H9 (cell line): Measurements from ENCODE around the gene PHF20. TPM values are rescaled to one million over a fixed set of nuclear protein-coding genes. Genes with fewer than 3 reads are reported as not detected.
"Not testable (repeated sequence)": the region's sequence is repeated elsewhere in the genome, so short reads cannot be mapped to it uniquely, and the experiment has no call there.

Experiments used
- DNase-seq: peaks from one replicate; pipeline ENCODE4 v3.0.0-alpha.2; 2017
- H2AFZ ChIP-seq: one replicate; pipeline ENCODE4 v1.6.1; 2013; ENCODE audit warnings: mild to moderate bottlenecking, low read length, control low read depth, moderate library complexity
- H2AK5ac ChIP-seq: 2 replicates; pipeline ENCODE4 v1.6.1; 2013; ENCODE audit warnings: low read length, control low read depth, mixed read lengths; ENCODE audit not compliant: insufficient read length
- H2BK120ac ChIP-seq: one replicate; pipeline ENCODE4 v1.6.1; 2013; ENCODE audit warnings: low read depth, mild to moderate bottlenecking, low read length, control low read depth, inconsistent platforms; ENCODE audit not compliant: poor library complexity, severe bottlenecking
- H2BK12ac ChIP-seq: 2 replicates; pipeline ENCODE4 v1.6.1; 2013; ENCODE audit warnings: low read length, control low read depth, mixed read lengths, low read depth; ENCODE audit not compliant: insufficient read length
- H2BK15ac ChIP-seq: 2 replicates; pipeline ENCODE4 v1.6.1; 2013; ENCODE audit warnings: low read depth, low read length, control low read depth
- H2BK20ac ChIP-seq: one replicate; pipeline ENCODE4 v1.6.1; 2013; ENCODE audit warnings: low read depth, mild to moderate bottlenecking, low read length, control low read depth, inconsistent platforms; ENCODE audit not compliant: poor library complexity, severe bottlenecking
- H2BK5ac ChIP-seq: 2 replicates; pipeline ENCODE4 v1.6.1; 2013; ENCODE audit warnings: low read length, control low read depth, mixed read lengths; ENCODE audit not compliant: insufficient read length
- H3K14ac ChIP-seq: 2 replicates; pipeline ENCODE4 v1.6.1; 2013; ENCODE audit warnings: low read length, control low read depth; ENCODE audit not compliant: insufficient read depth
- H3K18ac ChIP-seq: 2 replicates; pipeline ENCODE4 v1.6.1; 2013; ENCODE audit warnings: low read depth, mild to moderate bottlenecking, mixed read lengths, low read length, control low read depth; ENCODE audit not compliant: insufficient read length
- H3K23ac ChIP-seq: 2 replicates; pipeline ENCODE4 v1.6.1; 2013; ENCODE audit warnings: low read length, control low read depth, mixed read lengths, low read depth; ENCODE audit not compliant: insufficient read length
- H3K23me2 ChIP-seq: 2 replicates; pipeline ENCODE4 v1.6.1; 2013; ENCODE audit warnings: low read depth, mild to moderate bottlenecking, mixed read lengths, low read length, control low read depth; ENCODE audit not compliant: insufficient read length, poor library complexity, severe bottlenecking
- H3K27ac ChIP-seq: 2 replicates; pipeline ENCODE4 v1.5.1; 2013; ENCODE audit warnings: low read length, control low read depth, mixed read lengths, low read depth; ENCODE audit not compliant: insufficient read length
- H3K27me3 ChIP-seq: 2 replicates; pipeline ENCODE4 v1.6.1; 2013; ENCODE audit warnings: low read length, control low read depth, inconsistent platforms; ENCODE audit not compliant: insufficient read depth
- H3K4ac ChIP-seq: 2 replicates; pipeline ENCODE4 v1.6.1; 2013; ENCODE audit warnings: low read depth, mild to moderate bottlenecking, control low read depth, inconsistent platforms, low read length, moderate library complexity
- H3K4me1 ChIP-seq: 2 replicates; pipeline ENCODE4 v1.6.1; 2013; ENCODE audit warnings: low read length, control low read depth, inconsistent platforms; ENCODE audit not compliant: insufficient read depth
- H3K4me2 ChIP-seq: 2 replicates; pipeline ENCODE4 v1.6.1; 2013; ENCODE audit warnings: low read length, control low read depth, mixed read lengths; ENCODE audit not compliant: insufficient read length, insufficient read depth
- H3K56ac ChIP-seq: 2 replicates; pipeline ENCODE4 v1.6.1; 2013; ENCODE audit warnings: low read depth, mild to moderate bottlenecking, mixed read lengths, low read length, control low read depth; ENCODE audit not compliant: insufficient read length
- H3K79me1 ChIP-seq: 2 replicates; pipeline ENCODE4 v1.6.1; 2013; ENCODE audit warnings: low read depth, mild to moderate bottlenecking, moderate library complexity, low read length, control low read depth, inconsistent platforms; ENCODE audit not compliant: insufficient read depth, poor library complexity, severe bottlenecking
- H3K79me2 ChIP-seq: 2 replicates; pipeline ENCODE4 v1.6.1; 2013; ENCODE audit warnings: low read length, control low read depth, inconsistent platforms; ENCODE audit not compliant: insufficient read depth
- H3K9ac ChIP-seq: 2 replicates; pipeline ENCODE4 v1.6.1; 2013; ENCODE audit warnings: low read length, control low read depth, mixed read lengths; ENCODE audit not compliant: insufficient read length; ENCODE audit errors: extremely low read depth
- H3K9me3 ChIP-seq: one replicate; pipeline ENCODE4 v1.6.1; 2013; ENCODE audit warnings: low read depth, low read length, inconsistent platforms; ENCODE audit not compliant: control insufficient read depth
- H3T11ph ChIP-seq: one replicate; pipeline ENCODE4 v1.6.1; 2013; ENCODE audit warnings: mild to moderate bottlenecking, low read length, control low read depth, inconsistent platforms
- H4K20me1 ChIP-seq: one replicate; pipeline ENCODE4 v1.6.1; 2013; ENCODE audit not compliant: control insufficient read depth, insufficient read length, insufficient read depth
- H4K5ac ChIP-seq: 2 replicates; pipeline ENCODE4 v1.6.1; 2013; ENCODE audit warnings: low read depth, mild to moderate bottlenecking, mixed read lengths, low read length, control low read depth; ENCODE audit not compliant: insufficient read length
- H4K8ac ChIP-seq: replicated peaks from 2 replicates; pipeline ENCODE4 v1.6.1; 2013; ENCODE audit warnings: low read length, control low read depth, mixed read lengths, low read depth; ENCODE audit not compliant: insufficient read length
- H4K91ac ChIP-seq: 2 replicates; pipeline ENCODE4 v1.6.1; 2013; ENCODE audit warnings: low read depth, mild to moderate bottlenecking, moderate library complexity, mixed read lengths, low read length, control low read depth; ENCODE audit not compliant: insufficient read length
- H3K27ac Mint-ChIP-seq, 3 experiments: 2 replicates in 2 of 3; 3 replicates in 1 of 3; pipeline ENCODE4 v1.8.0; 2020 to 2021; ENCODE audit warnings: mixed read lengths in 3 of 3, mild to moderate bottlenecking in 1 of 3, moderate library complexity in 1 of 3
- H3K27me3 Mint-ChIP-seq: 2 replicates; pipeline ENCODE4 v1.8.0; 2021; ENCODE audit warnings: low read depth, mild to moderate bottlenecking, moderate library complexity, mixed read lengths
- H3K36me3 Mint-ChIP-seq, 3 experiments: 2 replicates in 2 of 3; 3 replicates in 1 of 3; pipeline ENCODE4 v1.8.0; 2020 to 2021; ENCODE audit warnings: low read depth in 3 of 3, mixed read lengths in 3 of 3; ENCODE audit not compliant: insufficient read depth in 1 of 3
- H3K4me1 Mint-ChIP-seq, 2 experiments: 2 replicates each; pipeline ENCODE4 v1.8.0; 2020; ENCODE audit warnings: mixed read lengths in 2 of 2
- H3K4me3 Mint-ChIP-seq, 2 experiments: 2 replicates in 1 of 2; 3 replicates in 1 of 2; pipeline ENCODE4 v1.8.0; 2020 to 2021; ENCODE audit warnings: mild to moderate bottlenecking in 2 of 2, mixed read lengths in 2 of 2, moderate library complexity in 1 of 2
- H3K9me3 Mint-ChIP-seq, 2 experiments: 2 replicates in 1 of 2; 3 replicates in 1 of 2; pipeline ENCODE4 v1.8.0; 2020; ENCODE audit warnings: mild to moderate bottlenecking in 2 of 2, mixed read lengths in 2 of 2, moderate library complexity in 1 of 2
- WGBS: extraction: QIAGEN DNeasy Blood & Tissue Kit; methylation state at CpG from one replicate; pipeline ENCODE4 v1.1.7; 2013; ENCODE audit warnings: missing lambda C conversion rate, low lambda C conversion rate, mixed read lengths; ENCODE audit not compliant: insufficient read length; ENCODE audit errors: extremely low coverage; 5-methylcytosine and 5-hydroxymethylcytosine counted together
- total RNA-seq: library from RNA; stranded (reverse); gene quantifications from 2 replicates; pipeline ENCODE4 v1.2.1, GENCODE V29; 2021

PHF20 gene
- total RNA-seq, 1 experiment from 2014 or later, result 50.3 TPM

DNA sequence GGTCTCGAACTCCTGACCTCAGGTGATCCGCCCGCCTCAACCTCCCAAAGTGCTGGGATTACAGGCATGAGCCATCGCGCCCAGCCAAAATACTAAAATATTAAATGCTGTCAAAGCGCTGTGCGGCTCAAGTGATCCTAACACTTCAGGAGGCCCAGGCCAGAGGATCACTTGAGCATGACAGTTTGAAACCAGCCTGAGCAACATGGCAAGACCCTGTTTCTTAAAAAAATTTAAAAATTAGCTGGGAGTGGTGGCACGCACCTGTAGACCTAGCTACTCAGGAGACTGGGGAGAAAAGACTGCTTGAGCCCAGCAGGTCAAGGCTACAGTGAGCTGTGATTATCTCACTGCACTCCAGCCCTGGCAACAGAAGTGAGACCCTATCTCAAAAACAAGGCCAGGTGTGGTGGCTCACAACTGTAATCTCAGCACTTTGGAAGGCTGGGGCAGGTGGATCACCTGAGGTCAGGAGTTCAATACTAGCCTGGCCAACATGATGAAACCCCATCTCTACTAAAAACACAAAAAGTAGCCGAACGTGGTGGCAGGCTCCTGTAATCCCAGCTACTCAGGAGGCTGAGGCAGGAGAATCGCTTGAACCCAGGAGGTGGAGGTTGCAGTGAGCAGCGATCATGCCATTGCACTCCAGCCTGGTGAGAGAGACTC is 48.0 kb upstream of the PHF20 start:
- H3K79me2 ChIP-seq, H2BK5ac ChIP-seq, H3K23me2 ChIP-seq, H3K4me1 Mint-ChIP-seq, H3K4me2 ChIP-seq, H3K9me3 ChIP-seq, H3K4me1 ChIP-seq, H4K20me1 ChIP-seq, H3K79me1 ChIP-seq, H2AK5ac ChIP-seq, H2BK15ac ChIP-seq, H4K5ac ChIP-seq, H3K27me3 Mint-ChIP-seq, H3K9ac ChIP-seq, H2BK12ac ChIP-seq, H3K27me3 ChIP-seq, H2BK20ac ChIP-seq, H2BK120ac ChIP-seq, H3K23ac ChIP-seq, H2AFZ ChIP-seq, H3K18ac ChIP-seq, H4K91ac ChIP-seq, H3K56ac ChIP-seq, DNase-seq, H3K4ac ChIP-seq, H4K8ac ChIP-seq, H3K14ac ChIP-seq, H3K4me3 Mint-ChIP-seq, H3K27ac ChIP-seq, H3K9me3 Mint-ChIP-seq, H3T11ph ChIP-seq: not testable (repeated sequence)
- no CpG with 5 or more reads among the region's 12 CpGs for WGBS
- peaks cover 54 to 96% (median 96%) of the 10 kb centered on the region in 3 experiments for H3K36me3 Mint-ChIP-seq
- H3K27ac Mint-ChIP-seq, result peak overlapping the region in 1 of 3 experiments; percentile 44; a peak in 1 of 7 replicates
